Neural progenitor cell (in vitro differentiated cells): Measurements from ENCODE around the gene PRDM16. TPM values are rescaled to one million over a fixed set of nuclear protein-coding genes. Genes with fewer than 3 reads are reported as not detected.

Source experiments
- DNase-seq: peaks from one replicate; pipeline ENCODE4 v3.0.0-alpha.2; 2016; ENCODE audit warnings: low spot score
- H2AFZ ChIP-seq: fragments of 200-600 bp; sonication (generic); replicated peaks from 2 replicates; pipeline ENCODE4 v1.6.1; 2016; ENCODE audit warnings: antibody characterized with exemption
- H3F3A ChIP-seq: fragments of 200-600 bp; sonication (generic); 2 replicates; pipeline ENCODE4 v1.6.1; 2016; ENCODE audit warnings: antibody characterized with exemption, low read depth
- H3K27ac ChIP-seq: fragments of 200-600 bp; sonication (generic); 2 replicates; pipeline ENCODE4 v1.5.1; 2016; ENCODE audit warnings: mild to moderate bottlenecking
- H3K27me3 ChIP-seq: fragments of 200-600 bp; sonication (generic); 2 replicates; pipeline ENCODE4 v1.6.1; 2016; ENCODE audit warnings: mild to moderate bottlenecking, moderate library complexity
- H3K36me3 ChIP-seq: fragments of 200-600 bp; sonication (generic); 2 replicates; pipeline ENCODE4 v1.5.1; 2016
- H3K4me1 ChIP-seq: fragments of 200-600 bp; sonication (generic); 2 replicates; pipeline ENCODE4 v1.6.1; 2016; ENCODE audit warnings: mixed run types
- H3K4me2 ChIP-seq: fragments of 200-600 bp; sonication (generic); 2 replicates; pipeline ENCODE4 v1.6.1; 2016
- H3K4me3 ChIP-seq: fragments of 200-600 bp; sonication (generic); 2 replicates; pipeline ENCODE4 v1.5.1; 2016
- H3K79me2 ChIP-seq: fragments of 200-600 bp; sonication (generic); 2 replicates; pipeline ENCODE4 v1.6.1; 2016; ENCODE audit warnings: low read depth
- H3K9ac ChIP-seq: fragments of 200-600 bp; sonication (generic); 2 replicates; pipeline ENCODE4 v1.6.1; 2016
- H3K9me3 ChIP-seq: fragments of 200-600 bp; sonication (generic); 2 replicates; pipeline ENCODE4 v1.5.1; 2016; ENCODE audit warnings: low read depth
- H4K20me1 ChIP-seq: fragments of 200-600 bp; sonication (generic); 2 replicates; pipeline ENCODE4 v1.6.1; 2016; ENCODE audit warnings: low read depth
- H3K27ac Mint-ChIP-seq: 3 replicates; pipeline ENCODE4 v1.8.0; 2021; ENCODE audit warnings: mixed read lengths
- H3K27me3 Mint-ChIP-seq: 2 replicates; pipeline ENCODE4 v1.8.0; 2022; ENCODE audit warnings: low read depth, mild to moderate bottlenecking, inconsistent platforms, moderate library complexity, mixed read lengths; ENCODE audit not compliant: insufficient read depth
- H3K36me3 Mint-ChIP-seq: 3 replicates; pipeline ENCODE4 v1.8.0; 2021; ENCODE audit warnings: mixed read lengths
- H3K4me1 Mint-ChIP-seq: 3 replicates; pipeline ENCODE4 v1.8.0; 2021; ENCODE audit warnings: mixed read lengths
- H3K4me3 Mint-ChIP-seq: 3 replicates; pipeline ENCODE4 v1.8.0; 2021; ENCODE audit warnings: mild to moderate bottlenecking, moderate library complexity, mixed read lengths
- H3K9me3 Mint-ChIP-seq: 3 replicates; pipeline ENCODE4 v1.8.0; 2020; ENCODE audit warnings: mixed read lengths
- EZH2 ChIP-seq: fragments of 200-600 bp; sonication (generic); IDR thresholded peaks from 2 replicates; pipeline ENCODE4 v1.6.1; 2017; ENCODE audit warnings: antibody characterized with exemption, mild to moderate bottlenecking, moderate library complexity
- EZH2phosphoT487 ChIP-seq: fragments of 200-600 bp; sonication (generic); IDR thresholded peaks from 2 replicates; pipeline ENCODE4 v1.6.1; 2017; ENCODE audit warnings: antibody characterized with exemption
- total RNA-seq: library from RNA; depleted of rRNA; stranded (reverse); fragments of >200 nt; gene quantifications from 2 replicates; pipeline ENCODE4 v1.2.3, GENCODE V29; 2015; ENCODE audit warnings: low replicate concordance
- TF ChIP-seq, protein P1 (sequence below): fragments of 200-600 bp; sonication (generic); IDR thresholded peaks from 2 replicates; pipeline ENCODE4 v1.5.1; 2017; ENCODE audit warnings: antibody characterized with exemption, mild to moderate bottlenecking

PRDM16 gene
- total RNA-seq, 1 donor from 2014 or later = 1.9 TPM

DNA sequence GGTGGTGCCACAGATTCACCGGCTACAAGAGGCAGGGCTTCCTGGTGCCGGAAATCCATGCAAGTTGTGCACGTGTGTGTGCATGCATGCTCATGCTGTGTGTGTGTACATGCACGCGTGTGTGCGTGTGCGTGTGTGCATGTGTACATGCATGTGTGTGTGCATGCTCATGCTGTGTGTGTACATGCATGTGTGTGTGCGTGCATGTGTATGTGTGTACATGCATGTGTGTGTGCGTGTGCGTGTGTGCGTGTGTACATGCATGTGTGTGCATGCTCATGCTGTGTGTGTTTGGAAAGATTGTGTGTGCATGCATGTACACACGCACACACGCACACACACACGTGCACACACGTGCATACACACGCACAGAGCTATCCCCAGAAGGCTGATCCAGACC, 48.9 kb downstream of the PRDM16 start:
- Histone ChIP-seq H3K36me3 (no peaks in the 10 kb centered on the region), H3K79me2 (no peaks in the 10 kb centered on the region), H3K4me3 (no peak overlapping the region), H3K27me3 (no peaks in the 10 kb centered on the region), H4K20me1 (no peaks in the 10 kb centered on the region), H2AFZ (no peak overlapping the region), H3K4me2 (no peak overlapping the region), H3K9me3 (no peaks in the 10 kb centered on the region), H3K9ac (no peak overlapping the region), H3K27ac (no peak overlapping the region), H3F3A (peaks cover 12% of the 10 kb centered on the region), H3K4me1 (peaks cover 56% of the 10 kb centered on the region)
- no peak for TF ChIP-seq EZH2
- TF ChIP-seq EZH2phosphoT487 = no peak
- TF ChIP-seq, protein P1, sequence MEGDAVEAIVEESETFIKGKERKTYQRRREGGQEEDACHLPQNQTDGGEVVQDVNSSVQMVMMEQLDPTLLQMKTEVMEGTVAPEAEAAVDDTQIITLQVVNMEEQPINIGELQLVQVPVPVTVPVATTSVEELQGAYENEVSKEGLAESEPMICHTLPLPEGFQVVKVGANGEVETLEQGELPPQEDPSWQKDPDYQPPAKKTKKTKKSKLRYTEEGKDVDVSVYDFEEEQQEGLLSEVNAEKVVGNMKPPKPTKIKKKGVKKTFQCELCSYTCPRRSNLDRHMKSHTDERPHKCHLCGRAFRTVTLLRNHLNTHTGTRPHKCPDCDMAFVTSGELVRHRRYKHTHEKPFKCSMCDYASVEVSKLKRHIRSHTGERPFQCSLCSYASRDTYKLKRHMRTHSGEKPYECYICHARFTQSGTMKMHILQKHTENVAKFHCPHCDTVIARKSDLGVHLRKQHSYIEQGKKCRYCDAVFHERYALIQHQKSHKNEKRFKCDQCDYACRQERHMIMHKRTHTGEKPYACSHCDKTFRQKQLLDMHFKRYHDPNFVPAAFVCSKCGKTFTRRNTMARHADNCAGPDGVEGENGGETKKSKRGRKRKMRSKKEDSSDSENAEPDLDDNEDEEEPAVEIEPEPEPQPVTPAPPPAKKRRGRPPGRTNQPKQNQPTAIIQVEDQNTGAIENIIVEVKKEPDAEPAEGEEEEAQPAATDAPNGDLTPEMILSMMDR = no peak
- DNase-seq = no peak
- no peaks in the 10 kb centered on the region for H3K36me3 Mint-ChIP-seq
- H3K4me3 Mint-ChIP-seq = no peak overlapping the region
- no peak overlapping the region for H3K27ac Mint-ChIP-seq
- peaks cover 8% of the 10 kb centered on the region for H3K27me3 Mint-ChIP-seq
- peaks cover 77% of the 10 kb centered on the region for H3K4me1 Mint-ChIP-seq
- H3K9me3 Mint-ChIP-seq = no peaks in the 10 kb centered on the region

DNA sequence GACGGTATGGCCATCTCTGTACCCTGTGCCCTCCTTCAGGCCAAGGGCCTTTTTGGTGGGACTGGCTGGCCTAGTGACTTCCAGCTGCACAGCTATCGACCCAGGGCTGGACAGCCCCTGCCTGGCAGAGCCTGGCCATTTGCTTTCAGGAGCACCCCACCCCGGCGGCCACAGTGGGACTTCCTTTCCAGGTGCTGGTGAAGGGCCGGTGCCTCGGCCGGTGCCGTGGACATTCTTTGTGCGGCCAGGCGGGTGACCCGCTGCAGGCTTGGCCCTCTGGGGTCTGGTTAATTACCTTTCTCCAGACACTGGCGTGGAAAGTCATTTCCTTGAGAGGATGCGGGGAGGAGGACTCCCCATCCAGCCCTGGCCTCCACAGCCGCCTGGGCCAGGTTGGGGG, 50.1 kb downstream of the PRDM16 start:
- H2AFZ ChIP-seq = no peak overlapping the region
- no peak overlapping the region for H3K9ac ChIP-seq
- H3K79me2 ChIP-seq = no peaks in the 10 kb centered on the region
- DNase-seq = no peak
- H3K4me1 ChIP-seq = peaks cover 51% of the 10 kb centered on the region
- no peaks in the 10 kb centered on the region for H3K27me3 ChIP-seq
- Mint-ChIP-seq H3K27ac (no peak overlapping the region), H3K9me3 (no peaks in the 10 kb centered on the region), H3K27me3 (peaks cover 6% of the 10 kb centered on the region), H3K36me3 (no peaks in the 10 kb centered on the region), H3K4me1 (peaks cover 69% of the 10 kb centered on the region), H3K4me3 (peak overlapping the region; percentile 66)
- no peaks in the 10 kb centered on the region for H3K9me3 ChIP-seq
- no peak overlapping the region for H3K27ac ChIP-seq
- no peaks in the 10 kb centered on the region for H4K20me1 ChIP-seq
- no peak overlapping the region for H3K4me3 ChIP-seq
- H3F3A ChIP-seq = peaks cover 12% of the 10 kb centered on the region
- TF ChIP-seq EZH2 (no peak), EZH2phosphoT487 (no peak)
- TF ChIP-seq, protein P1 = no peak
- no peaks in the 10 kb centered on the region for H3K36me3 ChIP-seq
- H3K4me2 ChIP-seq = no peak overlapping the region

DNA sequence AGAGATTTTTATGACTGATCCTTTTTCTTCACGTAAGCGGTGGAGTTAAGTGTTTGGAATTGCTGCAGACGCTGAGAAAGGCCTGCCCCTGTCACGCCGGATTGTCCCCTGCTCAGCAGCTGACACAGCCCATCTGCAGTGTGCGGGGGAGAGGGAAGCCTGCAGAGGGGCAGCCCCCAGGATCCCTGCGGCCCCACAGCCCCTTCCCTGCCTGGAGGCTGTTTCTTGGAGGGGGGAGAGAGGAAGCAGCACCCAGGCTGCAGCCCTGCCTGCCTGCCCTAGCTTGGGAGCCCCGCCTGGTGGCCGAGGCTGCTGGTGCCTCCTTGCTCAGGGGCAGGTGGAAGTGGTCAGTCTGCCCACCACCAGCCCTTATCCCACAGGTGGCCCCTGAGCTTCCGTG, 50.7 kb downstream of the PRDM16 start:
- H3K4me2 ChIP-seq = no peak overlapping the region

More for the DNA sequence above, 50.7 kb downstream of the PRDM16 start:
- Histone ChIP-seq H4K20me1 (no peaks in the 10 kb centered on the region), H3K4me3 (no peak overlapping the region), H3K9ac (no peak overlapping the region), H3K9me3 (no peaks in the 10 kb centered on the region), H3K4me1 (peaks cover 54% of the 10 kb centered on the region), H3K27me3 (no peaks in the 10 kb centered on the region), H3F3A (peaks cover 12% of the 10 kb centered on the region), H2AFZ (no peak overlapping the region), H3K79me2 (no peaks in the 10 kb centered on the region), H3K27ac (no peak overlapping the region), H3K36me3 (no peaks in the 10 kb centered on the region)
- Mint-ChIP-seq H3K27ac (peak overlapping the region; percentile 92), H3K4me1 (peaks cover 64% of the 10 kb centered on the region), H3K4me3 (peak overlapping the region; percentile 66), H3K36me3 (no peaks in the 10 kb centered on the region), H3K27me3 (peaks cover 6% of the 10 kb centered on the region), H3K9me3 (no peaks in the 10 kb centered on the region)
- TF ChIP-seq, protein P1 = peak; percentile 13
- TF ChIP-seq EZH2phosphoT487 (no peak), EZH2 (no peak)
- DNase-seq = no peak
